ENCODE results near the gene IL21R.

DNA sequence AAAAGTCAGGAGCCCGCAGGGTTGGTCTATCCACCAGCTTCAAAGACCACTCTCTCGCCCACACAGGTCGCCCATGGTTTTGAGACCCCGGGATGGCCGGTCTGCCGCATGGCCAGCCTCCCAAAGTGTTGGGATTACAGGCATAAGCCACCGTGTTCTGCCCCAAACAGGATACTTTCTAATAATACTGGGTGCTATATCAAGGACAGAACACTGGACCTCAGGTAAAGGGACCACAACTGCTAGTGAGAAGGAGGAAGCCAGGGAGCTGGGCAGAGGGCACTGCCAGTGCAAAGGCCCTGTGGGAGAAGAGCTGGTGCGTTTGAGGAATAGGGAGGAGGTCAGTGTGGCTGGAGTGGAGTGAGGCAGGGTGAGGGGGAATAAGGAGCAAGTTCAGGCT, 34.1 kb downstream of the IL21R start:
- TF ChIP-seq, protein P1, sequence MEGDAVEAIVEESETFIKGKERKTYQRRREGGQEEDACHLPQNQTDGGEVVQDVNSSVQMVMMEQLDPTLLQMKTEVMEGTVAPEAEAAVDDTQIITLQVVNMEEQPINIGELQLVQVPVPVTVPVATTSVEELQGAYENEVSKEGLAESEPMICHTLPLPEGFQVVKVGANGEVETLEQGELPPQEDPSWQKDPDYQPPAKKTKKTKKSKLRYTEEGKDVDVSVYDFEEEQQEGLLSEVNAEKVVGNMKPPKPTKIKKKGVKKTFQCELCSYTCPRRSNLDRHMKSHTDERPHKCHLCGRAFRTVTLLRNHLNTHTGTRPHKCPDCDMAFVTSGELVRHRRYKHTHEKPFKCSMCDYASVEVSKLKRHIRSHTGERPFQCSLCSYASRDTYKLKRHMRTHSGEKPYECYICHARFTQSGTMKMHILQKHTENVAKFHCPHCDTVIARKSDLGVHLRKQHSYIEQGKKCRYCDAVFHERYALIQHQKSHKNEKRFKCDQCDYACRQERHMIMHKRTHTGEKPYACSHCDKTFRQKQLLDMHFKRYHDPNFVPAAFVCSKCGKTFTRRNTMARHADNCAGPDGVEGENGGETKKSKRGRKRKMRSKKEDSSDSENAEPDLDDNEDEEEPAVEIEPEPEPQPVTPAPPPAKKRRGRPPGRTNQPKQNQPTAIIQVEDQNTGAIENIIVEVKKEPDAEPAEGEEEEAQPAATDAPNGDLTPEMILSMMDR (IDR thresholded peaks at IDR 0.05) = no peak
- TF ChIP-seq POLR2A (IDR thresholded peaks at IDR 0.05) = no peak

Measured in vagina (tissue), 2 donors.